ENCODE measurements around the gene VPS29. TPM values are rescaled to one million over a fixed set of nuclear protein-coding genes. Genes with fewer than 3 reads are reported as not detected.

VPS29 gene
- total RNA-seq, 1 donor from 2014 or later: 101 TPM

DNA sequence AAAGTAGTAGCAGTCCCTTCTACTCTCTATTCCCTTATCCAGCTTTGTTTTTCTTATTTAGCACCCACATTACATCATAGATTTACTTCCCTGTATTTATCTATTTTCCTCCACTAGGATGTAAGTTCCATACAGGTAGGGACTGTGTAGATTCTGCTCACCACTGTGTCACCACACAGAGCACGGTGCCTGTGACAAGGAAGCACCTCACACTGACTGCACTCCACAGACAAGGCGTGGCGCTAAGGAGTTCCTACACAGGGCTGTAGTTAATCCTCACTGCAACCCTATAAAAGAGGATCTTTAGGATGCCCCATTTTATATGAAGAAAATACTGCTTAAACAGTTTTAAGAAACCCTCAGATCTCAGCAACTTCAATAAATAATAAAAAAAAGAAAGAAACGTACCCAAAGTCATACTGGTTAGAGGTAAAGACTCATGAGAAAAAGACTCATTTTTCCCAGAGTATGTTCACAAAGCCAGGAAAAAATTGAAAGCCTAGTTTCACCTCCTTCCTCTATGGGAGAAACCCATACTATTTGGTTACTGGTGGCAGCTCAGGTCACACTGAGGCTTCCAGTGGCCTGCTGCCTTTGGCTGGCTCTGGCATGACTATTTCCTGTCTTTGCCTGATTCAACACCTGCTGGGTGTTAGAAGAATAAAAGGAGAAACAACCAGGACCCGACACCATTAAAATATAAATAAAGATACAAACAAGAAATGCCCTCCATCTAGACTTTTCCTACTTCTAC, 37.1 kb upstream of the VPS29 start:
- TF ChIP-seq, protein P1, sequence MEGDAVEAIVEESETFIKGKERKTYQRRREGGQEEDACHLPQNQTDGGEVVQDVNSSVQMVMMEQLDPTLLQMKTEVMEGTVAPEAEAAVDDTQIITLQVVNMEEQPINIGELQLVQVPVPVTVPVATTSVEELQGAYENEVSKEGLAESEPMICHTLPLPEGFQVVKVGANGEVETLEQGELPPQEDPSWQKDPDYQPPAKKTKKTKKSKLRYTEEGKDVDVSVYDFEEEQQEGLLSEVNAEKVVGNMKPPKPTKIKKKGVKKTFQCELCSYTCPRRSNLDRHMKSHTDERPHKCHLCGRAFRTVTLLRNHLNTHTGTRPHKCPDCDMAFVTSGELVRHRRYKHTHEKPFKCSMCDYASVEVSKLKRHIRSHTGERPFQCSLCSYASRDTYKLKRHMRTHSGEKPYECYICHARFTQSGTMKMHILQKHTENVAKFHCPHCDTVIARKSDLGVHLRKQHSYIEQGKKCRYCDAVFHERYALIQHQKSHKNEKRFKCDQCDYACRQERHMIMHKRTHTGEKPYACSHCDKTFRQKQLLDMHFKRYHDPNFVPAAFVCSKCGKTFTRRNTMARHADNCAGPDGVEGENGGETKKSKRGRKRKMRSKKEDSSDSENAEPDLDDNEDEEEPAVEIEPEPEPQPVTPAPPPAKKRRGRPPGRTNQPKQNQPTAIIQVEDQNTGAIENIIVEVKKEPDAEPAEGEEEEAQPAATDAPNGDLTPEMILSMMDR (IDR thresholded peaks at IDR 0.05; ENCODE audit: unreplicated experiment): no peak
- peaks cover 12% of the 10 kb centered on the region for H3K4me1 Mint-ChIP-seq (ENCODE audit: low read depth)
- H3K36me3 Mint-ChIP-seq (ENCODE audit: insufficient read depth): peaks cover 17% of the 10 kb centered on the region

DNA sequence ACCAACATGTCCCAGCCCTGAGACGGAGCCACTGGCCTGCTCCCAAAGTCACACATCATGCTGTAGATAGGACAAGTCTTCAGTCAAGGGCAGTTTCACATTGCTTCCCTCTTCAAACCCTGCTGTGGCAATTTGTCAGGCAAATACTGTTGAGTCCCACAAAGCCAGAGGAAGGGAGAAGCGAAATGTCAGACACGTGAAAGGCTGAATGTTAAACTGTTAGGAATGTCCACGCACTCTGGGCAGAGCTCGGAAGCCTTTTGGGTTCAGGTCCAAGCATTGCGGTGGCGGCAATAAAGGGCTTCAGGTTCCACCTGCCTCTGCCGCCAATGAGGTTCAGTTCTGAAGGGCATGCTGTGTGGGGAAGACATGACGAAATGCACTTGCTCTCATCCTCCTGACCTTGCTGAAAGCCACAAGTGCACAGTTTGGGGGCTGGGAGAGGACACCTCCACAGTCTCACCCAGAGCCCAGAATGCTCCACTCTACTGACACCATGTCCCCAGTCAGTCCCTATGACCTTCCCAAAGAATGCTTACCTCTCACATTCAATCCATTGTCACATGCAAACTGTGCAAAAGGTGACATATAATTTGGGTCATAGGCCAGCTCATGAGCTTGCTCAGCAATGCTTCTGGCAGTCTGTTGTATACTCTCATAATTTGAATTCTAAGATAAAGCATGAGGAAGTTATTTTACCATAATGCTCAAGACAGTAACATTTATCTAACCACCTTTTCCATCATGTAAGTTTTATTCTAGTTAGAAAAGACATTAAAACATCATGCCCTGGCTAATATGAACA, 35.9 kb upstream of the VPS29 start:
- H3K4me3 Mint-ChIP-seq (ENCODE audit: low read depth): no peak overlapping the region
- H3K27ac Mint-ChIP-seq: no peak overlapping the region

More for the DNA sequence above, 37.1 kb upstream of the VPS29 start:
- no peaks in the 10 kb centered on the region for H3K27me3 Mint-ChIP-seq
- DNase-seq (ENCODE audit: low spot score, unreplicated experiment): no peak
- H3K9me3 Mint-ChIP-seq (ENCODE audit: low read depth): no peaks in the 10 kb centered on the region
- no peak overlapping the region for H3K4me3 Mint-ChIP-seq (ENCODE audit: low read depth)
- no peak overlapping the region for H3K27ac Mint-ChIP-seq

DNA sequence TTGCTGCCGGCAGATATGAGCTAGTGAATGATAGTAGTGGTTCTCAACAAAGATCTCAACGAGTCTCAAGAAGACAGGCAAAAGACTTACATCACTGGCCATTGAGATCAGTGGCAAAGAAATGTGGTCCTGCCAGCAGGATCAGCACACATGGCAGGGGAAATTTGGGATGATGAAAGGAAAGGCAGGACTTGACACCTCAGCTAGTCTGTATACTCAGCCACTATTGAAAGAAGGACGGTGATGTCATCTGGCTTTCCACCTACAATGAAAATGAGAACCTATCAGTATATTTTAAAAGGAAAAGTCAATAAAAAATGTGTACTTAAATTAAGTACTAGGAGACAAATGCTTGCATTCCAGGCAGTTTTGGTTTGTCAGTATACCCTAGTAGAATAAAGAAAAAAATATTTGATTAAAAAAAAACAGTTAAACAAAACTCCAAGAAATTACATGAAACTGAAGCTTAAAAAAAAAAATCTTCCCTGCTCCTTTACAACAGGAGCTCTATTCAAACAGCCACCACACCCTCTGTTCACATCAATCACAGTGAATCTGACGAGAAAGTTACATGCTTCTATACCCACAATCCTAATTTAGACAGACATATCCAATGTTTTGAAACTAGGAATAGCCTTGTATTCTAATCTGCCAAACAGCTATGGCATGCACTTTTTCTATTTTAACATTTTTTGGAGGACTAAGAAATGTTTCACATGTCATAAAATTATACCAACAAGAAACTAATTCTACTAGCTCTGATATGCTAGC, 35.1 kb upstream of the VPS29 start:
- TF ChIP-seq, protein P1 (IDR thresholded peaks at IDR 0.05; ENCODE audit: unreplicated experiment): no peak
- no peak for DNase-seq (ENCODE audit: low spot score, unreplicated experiment)
- Mint-ChIP-seq H3K27ac (no peak overlapping the region), H3K27me3 (no peaks in the 10 kb centered on the region), H3K4me3 (ENCODE audit: low read depth) (no peak overlapping the region), H3K9me3 (ENCODE audit: low read depth) (no peaks in the 10 kb centered on the region), H3K4me1 (ENCODE audit: low read depth) (peaks cover 14% of the 10 kb centered on the region), H3K36me3 (ENCODE audit: insufficient read depth) (peaks cover 9% of the 10 kb centered on the region)

More for the DNA sequence above, 35.9 kb upstream of the VPS29 start:
- TF ChIP-seq, protein P1 (IDR thresholded peaks at IDR 0.05; ENCODE audit: unreplicated experiment): no peak
- H3K36me3 Mint-ChIP-seq (ENCODE audit: insufficient read depth): peaks cover 10% of the 10 kb centered on the region
- peaks cover 14% of the 10 kb centered on the region for H3K4me1 Mint-ChIP-seq (ENCODE audit: low read depth)
- no peaks in the 10 kb centered on the region for H3K9me3 Mint-ChIP-seq (ENCODE audit: low read depth)
- no peaks in the 10 kb centered on the region for H3K27me3 Mint-ChIP-seq
- DNase-seq (ENCODE audit: low spot score, unreplicated experiment): no peak

DNA sequence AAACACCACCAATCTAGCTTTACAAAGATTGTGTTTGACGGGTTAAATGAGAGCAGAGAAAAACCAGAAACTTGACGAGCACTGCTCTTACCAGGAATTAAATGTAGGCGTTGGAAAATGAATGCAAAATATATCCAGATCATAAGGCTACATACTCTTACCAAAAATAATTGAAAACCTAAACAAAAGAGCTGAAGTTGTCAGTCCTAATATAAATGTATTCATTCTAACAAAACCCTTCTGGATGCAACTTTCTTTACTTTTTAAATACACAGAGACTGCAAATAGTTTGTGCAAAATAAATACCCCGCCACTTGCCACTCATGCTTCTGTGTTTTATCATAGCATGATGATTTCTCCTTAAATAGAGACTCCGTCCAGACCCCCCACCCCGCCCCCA, 32.9 kb upstream of the VPS29 start:
- DNase-seq (ENCODE audit: low spot score, unreplicated experiment): no peak
- Mint-ChIP-seq H3K27me3 (no peaks in the 10 kb centered on the region), H3K27ac (peak overlapping the region; percentile 52), H3K36me3 (ENCODE audit: insufficient read depth) (peaks cover 8% of the 10 kb centered on the region), H3K9me3 (ENCODE audit: low read depth) (no peaks in the 10 kb centered on the region), H3K4me3 (ENCODE audit: low read depth) (no peak overlapping the region), H3K4me1 (ENCODE audit: low read depth) (peaks cover 14% of the 10 kb centered on the region)
- TF ChIP-seq, protein P1 (IDR thresholded peaks at IDR 0.05; ENCODE audit: unreplicated experiment): no peak

DNA sequence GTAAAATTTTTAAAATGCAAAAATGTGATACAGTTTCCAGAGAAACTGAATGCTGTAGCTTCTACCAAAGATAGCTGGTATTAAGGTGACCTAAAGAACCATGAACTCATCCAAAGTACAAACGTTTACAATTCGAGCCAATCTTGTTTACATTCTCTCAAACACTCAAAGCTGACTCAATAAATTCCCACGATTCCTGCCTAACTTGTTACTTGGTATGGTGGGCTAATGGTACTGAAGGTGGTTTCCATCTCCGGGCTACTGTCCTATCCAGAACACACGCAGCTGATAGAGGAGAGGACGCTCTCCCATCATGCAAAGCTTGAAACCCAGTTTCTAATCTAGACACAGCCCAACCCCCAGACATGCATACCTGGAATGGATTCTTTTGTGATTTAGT, 31.7 kb upstream of the VPS29 start:
- no peak overlapping the region for H3K4me3 Mint-ChIP-seq (ENCODE audit: low read depth)
- no peaks in the 10 kb centered on the region for H3K27me3 Mint-ChIP-seq
- TF ChIP-seq, protein P1 (IDR thresholded peaks at IDR 0.05; ENCODE audit: unreplicated experiment): no peak
- peak overlapping the region; percentile 47 for H3K27ac Mint-ChIP-seq
- H3K9me3 Mint-ChIP-seq (ENCODE audit: low read depth): no peaks in the 10 kb centered on the region
- peaks cover 7% of the 10 kb centered on the region for H3K36me3 Mint-ChIP-seq (ENCODE audit: insufficient read depth)
- peaks cover 14% of the 10 kb centered on the region for H3K4me1 Mint-ChIP-seq (ENCODE audit: low read depth)
- DNase-seq (ENCODE audit: low spot score, unreplicated experiment): no peak
